Stimulated activated CD8-positive, alpha-beta memory T cell treated with anti-CD3 and anti-CD28 coated beads, Interleukin-15, amount 100 ng/mL, for 4 hours (primary cell): Measurements from ENCODE around the gene RBM33.
"Not testable (repeated sequence)": the region's sequence is repeated elsewhere in the genome, so short reads cannot be mapped to it uniquely, and the experiment has no call there.

Source experiments
- DNase-seq, 2 donors: peaks; one replicate each; pipeline ENCODE4 v3.0.0-alpha.2; 2020; ENCODE audit warnings: low read depth in 2 of 2

RBM33 gene

GRCh38 chr7:155662343-155663043, 18.0 kb downstream of the RBM33 start:
- no peak for DNase-seq

- DNase-seq = no peak
Measured at GRCh38 chr7:155663937-155664336, 19.5 kb downstream of the RBM33 start.

- no peak for DNase-seq
Measured at GRCh38 chr7:155665079-155665956, 20.9 kb downstream of the RBM33 start.

- no peak for DNase-seq
Measured at GRCh38 chr7:155665957-155666287, 21.5 kb downstream of the RBM33 start.

- no peak for DNase-seq
Measured at GRCh38 chr7:155667241-155667829, 22.9 kb downstream of the RBM33 start.

- DNase-seq = no peak
Measured at GRCh38 chr7:155669717-155670505, 25.4 kb downstream of the RBM33 start.

- no peak for DNase-seq
Measured at GRCh38 chr7:155670521-155670920, 26.1 kb downstream of the RBM33 start.

GRCh38 chr7:155674556-155674955, 30.1 kb downstream of the RBM33 start:
- no peak for DNase-seq

- DNase-seq = no peak
Measured at GRCh38 chr7:155676052-155676451, 31.6 kb downstream of the RBM33 start.

GRCh38 chr7:155677688-155678087, 33.2 kb downstream of the RBM33 start:
- no peak for DNase-seq

GRCh38 chr7:155680124-155680523, 35.7 kb downstream of the RBM33 start:
- no peak for DNase-seq

- DNase-seq = no peak
Measured at GRCh38 chr7:155680864-155681263, 36.4 kb downstream of the RBM33 start.

GRCh38 chr7:155681663-155682062, 37.2 kb downstream of the RBM33 start:
- no peak for DNase-seq

- DNase-seq = no peak
Measured at GRCh38 chr7:155682484-155682883, 38.0 kb downstream of the RBM33 start.

- no peak for DNase-seq
Measured at GRCh38 chr7:155683098-155683497, 38.6 kb downstream of the RBM33 start.

- no peak for DNase-seq
Measured at GRCh38 chr7:155683714-155684113, 39.3 kb downstream of the RBM33 start.

- no peak for DNase-seq
Measured at GRCh38 chr7:155684543-155684942, 40.1 kb downstream of the RBM33 start.

GRCh38 chr7:155685070-155685790, 40.8 kb downstream of the RBM33 start:
- no peak for DNase-seq

- no peak for DNase-seq
Measured at GRCh38 chr7:155685791-155686160, 41.3 kb downstream of the RBM33 start.

GRCh38 chr7:155686620-155687324, 42.3 kb downstream of the RBM33 start:
- DNase-seq = not testable (repeated sequence)

GRCh38 chr7:155688237-155688636, 43.8 kb downstream of the RBM33 start:
- DNase-seq = not testable (repeated sequence)
